Progenitor cell of endocrine pancreas (in vitro differentiated cells): ENCODE measurements around the gene ANO10. TPM values are rescaled to one million over a fixed set of nuclear protein-coding genes. Genes with fewer than 3 reads are reported as not detected.

Experiments used
- DNase-seq: peaks from one replicate; pipeline ENCODE4 v3.0.0; 2021; ENCODE audit warnings: low spot score; ENCODE audit not compliant: unreplicated experiment
- H3K27ac Mint-ChIP-seq: 2 replicates; pipeline ENCODE4 v1.8.0; 2021; ENCODE audit warnings: mild to moderate bottlenecking, moderate library complexity, mixed read lengths
- H3K27me3 Mint-ChIP-seq: 2 replicates; pipeline ENCODE4 v1.8.0; 2021; ENCODE audit warnings: mixed read lengths
- H3K36me3 Mint-ChIP-seq: 2 replicates; pipeline ENCODE4 v1.8.0; 2022; ENCODE audit warnings: mixed read lengths; ENCODE audit not compliant: insufficient read depth
- H3K4me1 Mint-ChIP-seq: 2 replicates; pipeline ENCODE4 v1.8.0; 2021; ENCODE audit warnings: low read depth, mixed read lengths
- H3K4me3 Mint-ChIP-seq: 2 replicates; pipeline ENCODE4 v1.8.0; 2021; ENCODE audit warnings: low read depth, mild to moderate bottlenecking, moderate library complexity, mixed read lengths
- H3K9me3 Mint-ChIP-seq: 2 replicates; pipeline ENCODE4 v1.8.0; 2021; ENCODE audit warnings: low read depth, mixed read lengths
- total RNA-seq: library from RNA; stranded (reverse); gene quantifications from 2 replicates; pipeline ENCODE4 v1.2.1, GENCODE V29; 2021
- TF ChIP-seq, protein P1 (sequence below): fragments of 200-600 bp; sonication (generic); IDR thresholded peaks from one replicate; pipeline ENCODE4 v1.5.0; 2021; ENCODE audit warnings: antibody characterized with exemption, mild to moderate bottlenecking; ENCODE audit not compliant: unreplicated experiment

ANO10 gene
- total RNA-seq, 1 donor from 2014 or later: 30.1 TPM

DNA sequence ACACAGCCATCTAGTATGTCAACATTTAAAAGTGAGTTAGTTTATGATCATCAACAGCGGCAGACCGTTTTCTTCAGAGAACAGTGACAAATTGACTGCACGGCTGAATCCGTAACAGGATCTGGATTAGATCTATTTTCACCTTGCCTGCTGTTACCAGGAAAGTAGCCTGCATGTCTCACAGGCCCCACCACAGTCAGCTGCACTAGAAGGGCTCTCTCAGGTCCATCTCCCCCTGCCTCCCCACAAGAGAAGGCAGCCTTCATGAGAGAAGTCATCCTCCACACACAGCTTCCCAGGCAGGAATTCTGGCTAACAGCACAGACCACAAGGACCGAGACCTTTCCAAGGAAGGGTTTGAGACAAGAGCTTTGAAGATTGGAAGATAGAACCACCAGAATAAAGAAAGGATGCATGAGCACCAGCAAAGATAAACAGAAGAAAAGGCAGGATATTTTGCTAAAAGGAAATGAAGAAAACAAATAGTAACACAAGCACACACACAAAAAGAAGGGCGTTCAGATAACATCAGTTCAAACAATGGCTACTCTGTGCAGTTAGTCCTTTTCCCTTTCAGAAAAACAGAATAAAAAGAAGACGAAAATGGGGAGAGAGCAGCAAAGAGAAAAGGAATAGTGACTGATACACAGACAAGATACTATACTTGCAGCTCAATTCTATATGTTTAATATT lies 208.0 kb downstream of the ANO10 start:
- H3K36me3 Mint-ChIP-seq: peaks cover 2% of the 10 kb centered on the region
- H3K4me3 Mint-ChIP-seq: no peak overlapping the region
- TF ChIP-seq, protein P1, sequence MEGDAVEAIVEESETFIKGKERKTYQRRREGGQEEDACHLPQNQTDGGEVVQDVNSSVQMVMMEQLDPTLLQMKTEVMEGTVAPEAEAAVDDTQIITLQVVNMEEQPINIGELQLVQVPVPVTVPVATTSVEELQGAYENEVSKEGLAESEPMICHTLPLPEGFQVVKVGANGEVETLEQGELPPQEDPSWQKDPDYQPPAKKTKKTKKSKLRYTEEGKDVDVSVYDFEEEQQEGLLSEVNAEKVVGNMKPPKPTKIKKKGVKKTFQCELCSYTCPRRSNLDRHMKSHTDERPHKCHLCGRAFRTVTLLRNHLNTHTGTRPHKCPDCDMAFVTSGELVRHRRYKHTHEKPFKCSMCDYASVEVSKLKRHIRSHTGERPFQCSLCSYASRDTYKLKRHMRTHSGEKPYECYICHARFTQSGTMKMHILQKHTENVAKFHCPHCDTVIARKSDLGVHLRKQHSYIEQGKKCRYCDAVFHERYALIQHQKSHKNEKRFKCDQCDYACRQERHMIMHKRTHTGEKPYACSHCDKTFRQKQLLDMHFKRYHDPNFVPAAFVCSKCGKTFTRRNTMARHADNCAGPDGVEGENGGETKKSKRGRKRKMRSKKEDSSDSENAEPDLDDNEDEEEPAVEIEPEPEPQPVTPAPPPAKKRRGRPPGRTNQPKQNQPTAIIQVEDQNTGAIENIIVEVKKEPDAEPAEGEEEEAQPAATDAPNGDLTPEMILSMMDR: no peak
- no peaks in the 10 kb centered on the region for H3K27me3 Mint-ChIP-seq
- peaks cover 19% of the 10 kb centered on the region for H3K4me1 Mint-ChIP-seq
- no peak for DNase-seq
- no peaks in the 10 kb centered on the region for H3K9me3 Mint-ChIP-seq
- peak overlapping the region; percentile 30 for H3K27ac Mint-ChIP-seq

DNA sequence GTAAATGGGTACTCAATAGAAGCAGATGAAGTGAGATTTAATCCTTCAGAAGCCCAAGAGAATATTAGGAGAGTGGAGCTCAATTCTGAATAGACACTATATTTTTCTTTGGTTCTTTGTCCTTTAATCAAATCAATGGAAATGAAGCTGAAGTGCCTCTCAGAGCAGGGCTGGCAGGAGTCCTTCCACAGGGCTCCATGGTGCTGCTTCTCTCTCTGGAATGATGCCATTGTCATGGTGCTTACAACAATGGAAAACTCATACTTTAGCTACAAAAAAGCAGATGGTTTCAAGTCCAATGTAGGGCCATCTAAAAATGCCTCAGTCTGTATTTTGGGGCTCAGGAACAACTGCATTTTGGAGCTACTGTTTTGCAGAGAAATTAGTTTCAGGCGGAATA lies 210.4 kb downstream of the ANO10 start:
- no peaks in the 10 kb centered on the region for H3K27me3 Mint-ChIP-seq
- peaks cover 8% of the 10 kb centered on the region for H3K4me1 Mint-ChIP-seq
- TF ChIP-seq, protein P1: no peak

DNA sequence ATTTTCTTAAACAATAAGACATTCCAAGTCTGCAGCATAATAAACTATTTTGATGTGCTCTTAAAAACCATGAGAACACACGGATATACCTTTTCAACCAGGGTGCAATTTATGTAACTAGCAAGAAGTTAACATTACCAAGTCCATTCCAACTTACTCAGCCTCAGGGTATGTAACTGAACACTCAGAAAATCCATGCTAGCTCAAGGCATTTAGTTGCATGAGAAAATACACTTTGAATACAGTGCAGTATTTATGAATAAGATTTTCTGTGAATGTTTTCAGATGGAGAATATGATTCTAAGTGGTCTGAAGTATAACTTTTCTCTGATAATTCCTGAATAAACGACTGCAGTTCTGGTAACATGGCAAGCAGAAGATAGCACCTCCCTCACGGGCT lies 211.2 kb downstream of the ANO10 start:
- DNase-seq: no peak
- no peak overlapping the region for H3K27ac Mint-ChIP-seq
- H3K4me3 Mint-ChIP-seq: no peak overlapping the region
- no peaks in the 10 kb centered on the region for H3K27me3 Mint-ChIP-seq
- H3K4me1 Mint-ChIP-seq: peaks cover 8% of the 10 kb centered on the region
- H3K9me3 Mint-ChIP-seq: no peaks in the 10 kb centered on the region
- peaks cover 2% of the 10 kb centered on the region for H3K36me3 Mint-ChIP-seq
- TF ChIP-seq, protein P1: no peak

More for the DNA sequence above, 210.4 kb downstream of the ANO10 start:
- H3K4me3 Mint-ChIP-seq: no peak overlapping the region
- peaks cover 2% of the 10 kb centered on the region for H3K36me3 Mint-ChIP-seq
- H3K9me3 Mint-ChIP-seq: no peaks in the 10 kb centered on the region
- no peak for DNase-seq
- no peak overlapping the region for H3K27ac Mint-ChIP-seq

DNA sequence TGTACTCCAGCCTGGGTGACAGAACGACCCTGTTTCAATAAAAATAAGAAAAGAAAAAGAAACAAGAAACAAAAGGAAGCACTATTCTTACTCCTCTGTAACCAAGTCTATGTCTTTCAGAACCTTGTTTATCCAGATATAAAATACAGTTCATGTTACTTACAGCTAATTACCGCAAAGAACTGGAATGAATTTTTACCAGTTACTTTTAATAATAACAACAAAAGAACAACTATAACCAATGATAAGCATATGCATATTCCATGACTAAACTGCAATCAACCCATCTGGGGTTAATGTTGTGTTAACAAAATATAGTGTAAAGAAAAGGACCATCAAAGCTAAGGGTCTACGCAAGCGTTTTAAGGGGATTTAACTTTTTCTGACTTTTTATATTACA lies 212.3 kb downstream of the ANO10 start:
- no peak for DNase-seq
- Mint-ChIP-seq H3K36me3 (peaks cover 2% of the 10 kb centered on the region), H3K4me3 (no peak overlapping the region), H3K9me3 (no peaks in the 10 kb centered on the region), H3K27ac (no peak overlapping the region), H3K27me3 (no peaks in the 10 kb centered on the region), H3K4me1 (peaks cover 8% of the 10 kb centered on the region)
- TF ChIP-seq, protein P1: no peak

DNA sequence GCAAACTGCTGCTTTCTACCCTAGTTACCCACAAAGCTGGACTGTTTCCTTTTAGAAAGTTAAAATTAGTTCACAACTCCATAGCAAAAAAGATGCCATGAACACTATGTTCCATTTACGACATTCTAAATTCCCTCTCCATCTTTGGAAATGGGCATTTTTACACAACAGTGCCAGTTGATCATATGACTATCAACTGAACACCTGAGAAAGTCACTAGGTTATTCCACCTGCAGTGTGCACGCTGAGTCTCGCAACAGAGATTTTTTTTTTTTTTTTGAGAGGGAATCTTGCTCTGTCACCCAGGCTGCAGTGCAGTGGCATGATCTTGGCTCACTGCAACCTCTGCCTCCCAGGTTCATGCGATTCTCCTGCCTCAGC lies 215.2 kb downstream of the ANO10 start:
- H3K9me3 Mint-ChIP-seq: no peaks in the 10 kb centered on the region
- H3K27ac Mint-ChIP-seq: no peak overlapping the region
- no peaks in the 10 kb centered on the region for H3K27me3 Mint-ChIP-seq
- H3K4me1 Mint-ChIP-seq: no peaks in the 10 kb centered on the region
- DNase-seq: no peak
- no peaks in the 10 kb centered on the region for H3K36me3 Mint-ChIP-seq
- TF ChIP-seq, protein P1: no peak
- H3K4me3 Mint-ChIP-seq: no peak overlapping the region
